Measurements from ENCODE around the gene BTRC. TPM values are rescaled to one million over a fixed set of nuclear protein-coding genes. Genes with fewer than 3 reads are reported as not detected.

The BTRC gene
- total and polyA plus RNA-seq, 2 donors (not counting 3 experiments of a cell fraction or from before 2014, with no cell fraction given) = 11.6 to 18.5 TPM

DNA sequence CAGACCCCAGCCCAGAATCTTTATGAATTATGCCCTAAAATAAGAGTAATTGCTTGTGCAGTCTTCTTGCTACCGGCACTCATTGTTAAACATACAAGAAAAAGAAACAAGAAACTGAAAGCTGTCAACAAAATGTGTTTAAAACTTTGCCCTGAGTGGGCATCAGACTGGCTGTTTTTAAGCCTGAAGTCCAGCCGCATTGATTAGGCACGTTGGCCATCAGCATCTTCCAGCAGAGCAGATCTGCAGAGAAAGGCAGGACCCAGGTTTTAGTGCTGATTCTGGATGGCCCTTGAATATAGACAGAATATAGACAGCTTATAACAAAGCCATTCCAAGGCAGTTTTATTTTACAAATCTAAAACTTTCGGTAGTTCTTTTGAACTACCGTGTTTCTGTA is 131.2 kb downstream of the BTRC start:
- Histone ChIP-seq H3K27me3 (ENCODE audit: control insufficient read depth in 2 of 2, insufficient read depth in 2 of 2, low read length in 2 of 2) (no peaks in the 10 kb centered on the region), H3K27ac (ENCODE audit: insufficient read depth, low read depth, low read length) (no peak overlapping the region), H4K20me1 (replicated peaks; ENCODE audit: control insufficient read depth, extremely low read depth, insufficient read depth, low read length) (no peaks in the 10 kb centered on the region), H3K9me3 (replicated peaks; ENCODE audit: control insufficient read depth, insufficient read depth, low read length) (no peaks in the 10 kb centered on the region), H3K4me2 (ENCODE audit: insufficient read depth, low read length) (no peak overlapping the region), H3K4me1 (ENCODE audit: control insufficient read depth, extremely low read depth, insufficient read depth, low read length) (no peaks in the 10 kb centered on the region), H3K36me3 (ENCODE audit: control insufficient read depth in 2 of 2, extremely low read depth in 1 of 2, insufficient read depth in 2 of 2, low read length in 2 of 2) (no peaks in the 10 kb centered on the region), H3K9ac (replicated peaks; ENCODE audit: extremely low read depth, insufficient read depth, low read length) (no peak overlapping the region), H3K79me2 (ENCODE audit: control insufficient read depth, insufficient read depth, low read length) (no peaks in the 10 kb centered on the region), H3K9me1 (replicated peaks; ENCODE audit: control insufficient read depth, extremely low read depth, insufficient read depth, low read length) (no peaks in the 10 kb centered on the region), H3K4me3 (replicated peaks in 1 of 3; ENCODE audit: insufficient read depth in 1 of 3, low read depth in 1 of 3, low read length in 3 of 3) (no peak overlapping the region), H2AFZ (ENCODE audit: low read depth, low read length) (no peak overlapping the region)
- no peak for TF ChIP-seq MAX (IDR thresholded peaks at IDR 0.05; ENCODE audit: insufficient read depth, insufficient read length)
- TF ChIP-seq EZH2 (IDR thresholded peaks at IDR 0.05; ENCODE audit: borderline replicate concordance, low read depth, low read length, severe bottlenecking) = no peak
- no peak for TF ChIP-seq FOS (IDR thresholded peaks at IDR 0.05; ENCODE audit: borderline replicate concordance, insufficient read depth, low read length)
- no peak for TF ChIP-seq POLR2AphosphoS5 (IDR thresholded peaks at IDR 0.05; ENCODE audit: insufficient read depth, low read depth, low read length)
- TF ChIP-seq, protein P1, sequence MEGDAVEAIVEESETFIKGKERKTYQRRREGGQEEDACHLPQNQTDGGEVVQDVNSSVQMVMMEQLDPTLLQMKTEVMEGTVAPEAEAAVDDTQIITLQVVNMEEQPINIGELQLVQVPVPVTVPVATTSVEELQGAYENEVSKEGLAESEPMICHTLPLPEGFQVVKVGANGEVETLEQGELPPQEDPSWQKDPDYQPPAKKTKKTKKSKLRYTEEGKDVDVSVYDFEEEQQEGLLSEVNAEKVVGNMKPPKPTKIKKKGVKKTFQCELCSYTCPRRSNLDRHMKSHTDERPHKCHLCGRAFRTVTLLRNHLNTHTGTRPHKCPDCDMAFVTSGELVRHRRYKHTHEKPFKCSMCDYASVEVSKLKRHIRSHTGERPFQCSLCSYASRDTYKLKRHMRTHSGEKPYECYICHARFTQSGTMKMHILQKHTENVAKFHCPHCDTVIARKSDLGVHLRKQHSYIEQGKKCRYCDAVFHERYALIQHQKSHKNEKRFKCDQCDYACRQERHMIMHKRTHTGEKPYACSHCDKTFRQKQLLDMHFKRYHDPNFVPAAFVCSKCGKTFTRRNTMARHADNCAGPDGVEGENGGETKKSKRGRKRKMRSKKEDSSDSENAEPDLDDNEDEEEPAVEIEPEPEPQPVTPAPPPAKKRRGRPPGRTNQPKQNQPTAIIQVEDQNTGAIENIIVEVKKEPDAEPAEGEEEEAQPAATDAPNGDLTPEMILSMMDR (IDR thresholded peaks at IDR 0.05; ENCODE audit: extremely low read depth in 1 of 2, insufficient read depth in 1 of 2, low read depth in 1 of 2, low read length in 2 of 2) = no peak
- no peak for TF ChIP-seq GATA2 (IDR thresholded peaks at IDR 0.05; ENCODE audit: insufficient read depth, insufficient read length, low read depth, low read length)
- TF ChIP-seq POLR2A (IDR thresholded peaks at IDR 0.05; ENCODE audit: low read depth, low read length) = no peak
- TF ChIP-seq MYC (IDR thresholded peaks at IDR 0.05; ENCODE audit: low read depth, low read length) = no peak
- TF ChIP-seq JUN (IDR thresholded peaks at IDR 0.05; ENCODE audit: borderline replicate concordance, insufficient read depth, insufficient read length, low read depth) = no peak
- DNase-seq (ENCODE audit: low read depth, low spot score) (no peak), FAIRE-seq (no peak)
- intact Hi-C loops (cut with micrococcal nuclease) (no loop called here), dilution Hi-C loops (cut with MboI; ENCODE audit: extremely low pct_ligation_motif_present, low sequenced_read_pairs) (no loop called here)
- POLR2A ChIA-PET = no interaction called here
- CTCF ChIA-PET = interaction anchor here (0.9 to 7.3 kb wide), 3 partner anchors 9 to 323 kb away, joined by 3 to 56 read pairs (median 3); no protein-coding TSS in a partner anchor
- no TSS peak for BruUV-seq (replicated peaks)
